Measurements from ENCODE around the gene HIVEP1.

- TF ChIP-seq CTCF (IDR thresholded peaks at IDR 0.05) (no peak), POLR2A (IDR thresholded peaks at IDR 0.05) (no peak)
Observed at GRCh38 chr6:12134991-12135390, 122.9 kb downstream of the HIVEP1 start.

Measured in testis (tissue), 2 donors.